Activated CD4-positive, alpha-beta T cell treated with anti-CD3 and anti-CD28 coated beads, Interleukin-2, amount 10 ng/mL, durations not matched to agents 7 days and 5 days (primary cell): ENCODE measurements around the gene GALNT12. TPM values are rescaled to one million over a fixed set of nuclear protein-coding genes. Genes with fewer than 3 reads are reported as not detected.

Source experiments
- CTCF ChIA-PET: fragments of 350-600 bp; sonication (Branson Sonifier 250); formaldehyde crosslinking; loops from one replicate; lab custom pipeline; 2021; ENCODE audit warnings: antibody characterized with exemption; lab: Charles Lee
- POLR2A ChIA-PET: fragments of 350-600 bp; sonication (Branson Sonifier 250); formaldehyde crosslinking; loops from one replicate; lab custom pipeline; 2021; ENCODE audit warnings: antibody characterized with exemption; lab: Charles Lee
- DNase-seq: peaks from one replicate; pipeline ENCODE4 v3.0.0-alpha.2; 2020
- H3K27ac Mint-ChIP-seq: one replicate; pipeline ENCODE4 v1.8.0; 2021; ENCODE audit warnings: mild to moderate bottlenecking, moderate library complexity, mixed read lengths
- H3K27me3 Mint-ChIP-seq: one replicate; pipeline ENCODE4 v1.8.0; 2021; ENCODE audit warnings: mixed read lengths
- H3K36me3 Mint-ChIP-seq: one replicate; pipeline ENCODE4 v1.8.0; 2021; ENCODE audit warnings: low read depth, mixed read lengths
- H3K4me1 Mint-ChIP-seq: one replicate; pipeline ENCODE4 v1.8.0; 2021; ENCODE audit warnings: mixed read lengths
- H3K4me3 Mint-ChIP-seq: one replicate; pipeline ENCODE4 v1.8.0; 2021; ENCODE audit warnings: mild to moderate bottlenecking, moderate library complexity, mixed read lengths
- H3K9me3 Mint-ChIP-seq: one replicate; pipeline ENCODE4 v1.8.0; 2021; ENCODE audit warnings: mixed read lengths
- total RNA-seq, 2 experiments: library from RNA; stranded (reverse); gene quantifications; one replicate each; pipeline ENCODE4 v1.2.3, GENCODE V29; 2021

The GALNT12 gene
- total RNA-seq, 2 experiments from 2014 or later: 9.7 to 10.1 TPM

DNA sequence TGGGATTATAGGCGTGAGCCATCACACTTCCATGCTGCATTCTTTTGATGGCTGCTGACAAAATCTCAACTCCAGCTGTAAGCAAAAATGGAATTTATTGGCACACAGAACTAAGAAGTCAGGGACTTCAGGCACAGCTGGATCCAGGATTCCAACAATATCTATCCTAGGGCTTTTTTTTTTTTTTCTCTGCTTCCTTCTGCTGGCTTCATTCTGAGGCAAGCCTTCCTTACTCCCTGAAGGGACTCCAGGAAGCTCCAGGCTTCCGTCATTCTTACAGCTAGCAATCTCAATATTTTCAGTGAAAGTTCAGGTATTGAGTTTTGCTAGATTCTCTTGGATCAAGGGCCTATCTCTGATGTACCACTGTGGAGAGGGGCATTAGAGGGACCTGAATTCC is 66.1 kb downstream of the GALNT12 start:
- Mint-ChIP-seq H3K4me1 (no peaks in the 10 kb centered on the region), H3K27ac (no peak overlapping the region), H3K36me3 (no peaks in the 10 kb centered on the region), H3K9me3 (no peaks in the 10 kb centered on the region), H3K27me3 (no peaks in the 10 kb centered on the region), H3K4me3 (no peak overlapping the region)
- no peak for DNase-seq
- CTCF ChIA-PET: interaction anchor here (1.1 kb wide), 1 partner anchor 125 kb away, joined by 3 read pairs; no protein-coding TSS in a partner anchor
- POLR2A ChIA-PET: interaction anchor here (0.7 kb wide), 1 partner anchor 1294 kb away, joined by 3 read pairs; no protein-coding TSS in a partner anchor

DNA sequence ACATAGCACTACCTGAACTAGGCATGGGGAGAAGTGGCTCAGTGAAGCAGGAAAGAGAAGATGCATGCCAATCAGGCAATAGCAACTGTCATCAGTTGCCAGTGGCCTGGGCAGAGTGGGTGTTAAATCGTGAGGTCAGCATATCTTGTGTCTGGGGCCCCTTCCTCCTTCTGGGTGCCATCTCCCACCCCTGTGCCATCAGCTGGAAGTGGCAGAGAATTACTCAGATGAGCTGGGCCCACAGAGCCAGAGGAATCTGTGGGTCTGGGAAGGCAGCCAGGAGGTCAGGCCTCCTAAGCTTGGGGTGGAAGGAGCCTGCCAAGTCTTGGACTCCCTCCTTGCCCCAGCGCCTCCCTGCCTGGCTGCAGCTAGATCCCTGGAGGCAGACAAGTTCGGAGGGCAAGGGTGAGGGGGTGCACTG is 66.5 kb downstream of the GALNT12 start:
- Mint-ChIP-seq H3K4me1 (no peaks in the 10 kb centered on the region), H3K4me3 (no peak overlapping the region), H3K36me3 (no peaks in the 10 kb centered on the region), H3K9me3 (no peaks in the 10 kb centered on the region), H3K27ac (no peak overlapping the region), H3K27me3 (no peaks in the 10 kb centered on the region)
- ChIA-PET POLR2A (interaction anchor here (0.7 kb wide), 1 partner anchor 1294 kb away, joined by 3 read pairs; no protein-coding TSS in a partner anchor), CTCF (interaction anchor here (1.1 kb wide), 1 partner anchor 124 kb away, joined by 3 read pairs; no protein-coding TSS in a partner anchor)
- DNase-seq: no peak

DNA sequence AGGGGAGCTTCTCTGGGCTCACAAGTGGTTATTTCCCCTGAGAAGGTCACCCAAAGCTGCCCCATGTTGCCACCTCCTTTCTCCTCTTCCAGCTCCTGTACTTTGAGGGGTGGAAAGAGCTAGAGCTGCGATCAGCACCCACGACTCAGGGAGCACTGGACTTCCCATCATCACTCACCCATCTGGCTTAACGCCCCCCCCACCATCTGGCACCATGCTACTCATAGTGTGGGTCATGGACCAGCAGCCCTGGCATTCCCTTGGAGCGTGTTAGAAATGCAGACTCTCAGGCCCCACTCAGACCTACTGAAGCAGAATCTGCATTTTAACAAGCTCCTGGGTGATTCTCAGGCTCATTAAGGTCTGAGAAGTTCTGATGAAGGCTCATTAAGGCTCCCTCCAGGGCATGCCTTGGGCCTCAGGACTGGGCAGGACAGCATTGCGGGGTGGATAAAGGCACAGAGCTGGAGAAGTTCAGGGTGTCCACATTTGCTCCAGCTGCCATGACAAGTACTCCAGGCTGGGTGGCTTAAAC is 67.3 kb downstream of the GALNT12 start:
- ChIA-PET POLR2A (no interaction called here), CTCF (no interaction called here)
- Mint-ChIP-seq H3K36me3 (no peaks in the 10 kb centered on the region), H3K27me3 (no peaks in the 10 kb centered on the region), H3K9me3 (no peaks in the 10 kb centered on the region), H3K4me1 (no peaks in the 10 kb centered on the region), H3K27ac (no peak overlapping the region), H3K4me3 (no peak overlapping the region)
- no peak for DNase-seq

DNA sequence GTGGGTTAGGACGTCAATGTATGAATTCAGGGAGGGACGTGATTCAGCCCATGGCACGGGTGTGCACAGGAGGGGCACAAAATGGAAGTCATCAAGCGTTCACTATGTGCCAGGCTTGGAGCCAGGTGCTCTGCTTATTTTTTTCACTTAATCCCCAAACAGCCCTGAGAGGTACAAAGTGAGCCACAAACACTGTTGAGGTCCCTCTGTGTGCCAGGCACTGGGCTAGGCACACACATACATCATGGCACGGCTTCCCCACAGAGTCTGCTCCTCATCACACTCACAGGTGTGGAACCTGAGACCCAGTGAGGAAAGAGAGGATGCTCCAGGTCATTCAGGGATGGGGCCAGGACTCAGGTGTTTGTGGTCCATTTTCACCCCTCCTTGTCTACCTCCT is 68.1 kb downstream of the GALNT12 start:
- Mint-ChIP-seq H3K27me3 (no peaks in the 10 kb centered on the region), H3K4me1 (no peaks in the 10 kb centered on the region), H3K9me3 (no peaks in the 10 kb centered on the region), H3K27ac (no peak overlapping the region), H3K4me3 (no peak overlapping the region), H3K36me3 (no peaks in the 10 kb centered on the region)
- DNase-seq: no peak
- ChIA-PET POLR2A (no interaction called here), CTCF (no interaction called here)

DNA sequence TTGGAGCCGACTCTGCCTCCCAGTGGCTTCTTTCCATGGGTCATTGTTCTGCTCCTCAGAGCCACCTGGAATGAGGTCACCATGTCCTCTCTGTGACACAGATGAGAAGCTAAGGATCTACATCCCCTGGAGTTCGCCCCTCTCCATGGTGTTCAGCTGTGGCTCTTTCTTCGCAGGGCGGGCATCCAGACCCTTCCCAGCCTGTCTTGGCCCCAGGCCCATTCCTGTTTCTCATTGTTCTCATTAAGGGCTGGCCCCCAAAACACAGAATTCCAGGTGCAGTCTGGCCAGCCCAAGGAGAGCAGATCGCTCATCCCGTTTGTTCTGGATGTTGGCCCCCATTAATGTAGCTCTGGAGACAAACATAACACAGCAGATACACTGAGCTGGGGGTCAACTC is 69.8 kb downstream of the GALNT12 start:
- H3K4me1 Mint-ChIP-seq: no peaks in the 10 kb centered on the region
- ChIA-PET CTCF (interaction anchor here (1.5 kb wide), 1 partner anchor 15 kb away, joined by 3 read pairs; no protein-coding TSS in a partner anchor), POLR2A (no interaction called here)
- H3K9me3 Mint-ChIP-seq: no peaks in the 10 kb centered on the region
- no peak overlapping the region for H3K27ac Mint-ChIP-seq
- no peak for DNase-seq
- no peak overlapping the region for H3K4me3 Mint-ChIP-seq
- H3K27me3 Mint-ChIP-seq: peaks cover 4% of the 10 kb centered on the region
- H3K36me3 Mint-ChIP-seq: no peaks in the 10 kb centered on the region

DNA sequence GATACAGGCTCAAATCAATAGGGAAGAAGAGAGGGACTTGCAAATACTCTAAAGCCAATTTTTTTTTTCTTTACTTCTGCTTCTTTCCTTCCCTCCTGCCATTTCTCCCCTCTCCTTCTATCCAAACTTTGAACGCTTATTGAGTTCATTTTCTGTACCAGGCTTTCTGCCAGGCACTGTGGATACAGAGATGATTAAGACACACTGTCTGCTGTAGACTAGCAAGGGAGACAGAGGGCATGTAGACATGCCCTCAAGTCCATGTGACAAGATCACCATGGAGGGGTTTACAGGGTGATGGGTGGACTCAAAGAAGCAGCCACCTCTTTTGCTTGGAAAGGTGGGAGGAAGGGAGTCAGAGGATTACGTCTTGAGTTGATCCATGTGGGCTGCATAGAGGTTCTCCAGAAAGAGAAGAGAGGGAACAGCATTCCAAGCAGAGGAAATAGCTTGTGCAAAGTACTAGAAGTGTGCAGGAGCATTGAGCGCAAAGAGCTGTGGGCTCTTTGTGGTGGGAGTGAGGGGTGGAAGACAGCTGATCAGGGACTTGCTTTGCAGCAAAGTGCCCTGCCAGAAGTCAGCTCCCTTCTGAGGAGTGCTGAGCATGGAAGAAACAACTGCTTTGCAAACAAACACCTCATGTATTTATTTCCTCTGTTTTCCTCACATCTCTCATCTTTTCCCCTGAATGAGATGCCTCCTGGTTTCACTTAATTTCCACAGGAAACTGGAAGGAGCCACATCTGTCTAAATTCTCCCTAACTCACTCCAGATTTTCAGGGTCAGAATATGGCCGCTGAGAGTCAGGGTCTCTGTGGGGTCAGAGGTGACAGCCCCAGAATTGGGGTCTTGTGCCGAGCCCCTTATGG is 71.9 kb downstream of the GALNT12 start:
- no peaks in the 10 kb centered on the region for H3K4me1 Mint-ChIP-seq
- POLR2A ChIA-PET: no interaction called here
- no peaks in the 10 kb centered on the region for H3K9me3 Mint-ChIP-seq
- DNase-seq: no peak
- CTCF ChIA-PET: no interaction called here
- peaks cover 13% of the 10 kb centered on the region for H3K27me3 Mint-ChIP-seq
- no peak overlapping the region for H3K4me3 Mint-ChIP-seq
- no peaks in the 10 kb centered on the region for H3K36me3 Mint-ChIP-seq
- H3K27ac Mint-ChIP-seq: no peak overlapping the region

DNA sequence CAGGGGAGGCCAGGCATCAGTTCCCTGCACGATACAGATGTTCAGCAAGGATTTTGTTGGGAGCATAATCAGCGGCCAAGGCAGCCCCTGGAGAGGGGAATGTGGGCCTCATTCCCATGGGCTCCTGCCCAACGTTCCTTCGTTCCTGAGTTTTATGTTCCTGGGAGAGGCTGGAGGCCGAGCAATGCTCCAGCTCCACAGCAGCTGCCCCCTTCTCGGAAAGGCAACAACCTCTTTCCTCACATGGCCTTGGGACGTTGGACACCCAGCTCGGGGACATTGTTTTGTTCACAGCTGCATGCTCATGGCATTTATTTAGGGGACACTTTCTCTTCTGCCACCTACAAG is 72.5 kb downstream of the GALNT12 start:
- H3K27ac Mint-ChIP-seq: no peak overlapping the region
- no peaks in the 10 kb centered on the region for H3K9me3 Mint-ChIP-seq
- no peaks in the 10 kb centered on the region for H3K4me1 Mint-ChIP-seq
- no peak for DNase-seq
- CTCF ChIA-PET: no interaction called here
- no peaks in the 10 kb centered on the region for H3K36me3 Mint-ChIP-seq
- H3K4me3 Mint-ChIP-seq: no peak overlapping the region
- H3K27me3 Mint-ChIP-seq: peaks cover 17% of the 10 kb centered on the region
- POLR2A ChIA-PET: no interaction called here

DNA sequence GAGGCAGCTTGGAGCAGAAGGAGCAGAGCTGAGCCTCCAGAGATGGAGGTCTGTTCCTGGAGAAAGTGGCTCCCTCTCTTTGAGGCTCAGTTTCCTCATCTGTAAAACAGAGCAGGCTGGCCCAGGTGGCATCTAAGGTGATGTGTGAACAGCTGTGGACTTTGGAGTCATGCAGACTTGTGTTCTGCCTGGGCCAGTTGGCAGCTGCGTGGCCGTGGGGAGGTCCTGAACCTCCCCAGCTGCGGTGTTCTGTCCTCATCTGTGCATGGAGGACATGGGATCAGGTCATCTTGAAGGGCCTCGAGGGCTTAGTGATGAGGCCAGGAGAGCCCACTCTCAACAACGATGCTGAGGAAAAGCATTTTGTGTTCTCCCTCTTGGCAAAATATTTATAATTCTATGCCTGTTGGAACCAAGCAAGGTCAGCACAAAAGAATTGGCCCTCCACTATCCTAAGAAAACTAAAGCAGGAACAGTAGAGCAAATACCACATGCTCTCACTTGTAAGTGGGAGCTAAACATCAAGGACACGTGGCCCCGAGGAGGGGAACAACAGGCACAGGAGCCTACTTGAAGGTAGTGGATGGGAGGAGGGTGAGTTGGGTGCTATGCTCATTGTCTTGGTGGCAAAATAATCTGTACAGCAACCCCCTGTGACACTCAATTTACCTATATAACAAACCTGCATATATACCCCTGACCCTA is 73.0 kb downstream of the GALNT12 start:
- no peaks in the 10 kb centered on the region for H3K36me3 Mint-ChIP-seq
- no peak overlapping the region for H3K4me3 Mint-ChIP-seq
- CTCF ChIA-PET: no interaction called here
- H3K27me3 Mint-ChIP-seq: peaks cover 20% of the 10 kb centered on the region
- POLR2A ChIA-PET: no interaction called here
- H3K9me3 Mint-ChIP-seq: no peaks in the 10 kb centered on the region
- H3K27ac Mint-ChIP-seq: no peak overlapping the region
- no peak for DNase-seq
- H3K4me1 Mint-ChIP-seq: no peaks in the 10 kb centered on the region

DNA sequence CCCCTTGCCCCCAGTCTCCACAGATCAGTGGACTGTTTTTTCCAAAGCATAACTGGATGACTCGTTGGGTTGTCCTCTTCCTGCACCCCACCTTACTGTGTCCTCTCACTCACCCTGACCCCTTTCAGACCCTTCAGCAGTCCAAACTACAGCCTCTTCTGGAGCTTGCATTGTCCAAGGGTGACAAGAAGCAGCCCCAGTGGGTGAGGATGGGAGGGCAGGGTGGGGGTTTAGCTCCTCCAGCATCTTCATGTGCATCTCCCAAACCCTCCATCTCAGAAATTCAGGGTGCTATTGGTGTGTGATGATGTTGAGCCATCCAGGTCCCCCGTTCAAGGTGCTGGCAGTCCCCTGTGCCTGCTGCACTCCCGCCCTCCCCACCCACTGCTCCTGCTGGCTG is 73.9 kb downstream of the GALNT12 start:
- CTCF ChIA-PET: no interaction called here
- H3K27ac Mint-ChIP-seq: no peak overlapping the region
- H3K9me3 Mint-ChIP-seq: no peaks in the 10 kb centered on the region
- H3K36me3 Mint-ChIP-seq: no peaks in the 10 kb centered on the region
- H3K4me1 Mint-ChIP-seq: no peaks in the 10 kb centered on the region
- H3K4me3 Mint-ChIP-seq: no peak overlapping the region
- peaks cover 21% of the 10 kb centered on the region for H3K27me3 Mint-ChIP-seq
- no peak for DNase-seq
- POLR2A ChIA-PET: no interaction called here

DNA sequence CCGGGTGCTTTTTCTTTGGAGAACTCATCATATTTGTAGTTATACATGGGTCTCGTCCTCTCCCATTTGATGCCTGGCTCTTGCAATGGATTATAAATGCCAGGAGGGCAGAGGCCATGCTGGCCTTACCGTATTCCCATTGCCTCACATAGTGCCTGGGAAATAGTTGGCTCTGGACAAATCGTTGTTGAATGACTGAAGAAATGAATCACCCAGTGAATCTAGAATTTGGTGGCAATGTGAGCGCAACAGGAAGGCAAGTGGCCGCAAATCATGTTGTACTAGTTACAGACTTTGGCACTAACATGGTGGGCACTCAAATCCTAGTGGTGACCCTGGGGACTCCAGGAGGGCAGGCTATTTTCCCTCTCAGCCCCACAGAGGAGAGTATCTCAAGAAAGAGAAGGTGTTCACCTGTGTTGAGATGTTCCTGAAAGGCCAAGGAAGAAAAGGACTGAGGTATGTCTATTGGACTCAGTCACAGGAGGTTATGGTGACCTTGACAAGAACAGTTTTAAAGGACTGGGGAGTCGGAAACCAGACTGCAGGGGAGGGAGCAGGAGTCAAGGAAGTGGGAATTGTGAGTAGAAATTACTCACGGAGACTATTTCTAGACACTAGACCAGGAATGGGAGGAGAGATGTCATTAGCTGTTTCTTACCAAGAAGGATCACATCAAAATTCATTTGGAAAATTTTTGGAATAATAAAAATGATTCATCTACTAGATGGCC is 74.5 kb downstream of the GALNT12 start:
- DNase-seq: no peak
- H3K4me3 Mint-ChIP-seq: no peak overlapping the region
- no peaks in the 10 kb centered on the region for H3K36me3 Mint-ChIP-seq
- POLR2A ChIA-PET: no interaction called here
- no peaks in the 10 kb centered on the region for H3K4me1 Mint-ChIP-seq
- no peaks in the 10 kb centered on the region for H3K9me3 Mint-ChIP-seq
- no peak overlapping the region for H3K27ac Mint-ChIP-seq
- peaks cover 27% of the 10 kb centered on the region for H3K27me3 Mint-ChIP-seq
- CTCF ChIA-PET: no interaction called here

DNA sequence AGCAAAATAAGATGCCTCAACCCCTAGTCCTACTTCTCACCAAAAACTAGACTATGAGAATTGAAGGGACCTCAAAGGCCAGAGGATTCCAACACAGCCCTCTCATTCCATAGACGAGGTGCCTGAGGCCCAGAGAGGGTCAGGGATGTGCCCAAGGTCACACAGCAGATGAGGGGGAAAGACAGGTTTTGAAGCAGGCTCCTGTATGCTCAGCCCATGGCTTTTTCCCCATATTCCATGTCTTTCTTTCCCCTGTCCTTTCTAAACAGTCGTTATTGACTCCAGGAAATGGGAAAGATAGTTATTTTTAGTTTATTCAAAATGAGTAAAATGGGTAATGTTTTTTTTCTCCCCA is 75.1 kb downstream of the GALNT12 start:
- Mint-ChIP-seq H3K27me3 (peaks cover 29% of the 10 kb centered on the region), H3K4me3 (no peak overlapping the region), H3K9me3 (no peaks in the 10 kb centered on the region), H3K4me1 (no peaks in the 10 kb centered on the region), H3K36me3 (no peaks in the 10 kb centered on the region), H3K27ac (no peak overlapping the region)
- no peak for DNase-seq
- CTCF ChIA-PET: no interaction called here
- POLR2A ChIA-PET: no interaction called here

DNA sequence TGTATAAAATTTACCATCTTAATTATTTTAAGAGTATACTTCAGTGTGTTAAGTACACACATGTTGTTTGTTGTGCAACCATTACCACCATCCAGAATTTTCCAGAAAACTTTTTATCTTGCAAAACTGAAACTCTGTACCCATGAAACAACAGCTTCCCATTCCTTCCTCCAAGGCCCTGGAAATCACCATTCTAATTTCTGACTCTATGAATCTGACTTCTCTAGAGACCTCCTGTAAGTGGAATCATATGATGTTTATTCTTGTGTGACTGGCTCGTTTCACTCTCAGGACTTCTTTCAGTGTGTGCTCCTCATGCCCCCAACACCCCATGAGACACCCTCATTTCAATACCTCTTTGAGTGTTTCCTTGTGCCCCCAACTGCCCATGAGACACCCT is 75.8 kb downstream of the GALNT12 start:
- no peaks in the 10 kb centered on the region for H3K4me1 Mint-ChIP-seq
- H3K36me3 Mint-ChIP-seq: no peaks in the 10 kb centered on the region
- H3K27ac Mint-ChIP-seq: no peak overlapping the region
- H3K27me3 Mint-ChIP-seq: peaks cover 31% of the 10 kb centered on the region
- H3K9me3 Mint-ChIP-seq: no peaks in the 10 kb centered on the region
- no peak for DNase-seq
- CTCF ChIA-PET: no interaction called here
- POLR2A ChIA-PET: no interaction called here
- H3K4me3 Mint-ChIP-seq: no peak overlapping the region

DNA sequence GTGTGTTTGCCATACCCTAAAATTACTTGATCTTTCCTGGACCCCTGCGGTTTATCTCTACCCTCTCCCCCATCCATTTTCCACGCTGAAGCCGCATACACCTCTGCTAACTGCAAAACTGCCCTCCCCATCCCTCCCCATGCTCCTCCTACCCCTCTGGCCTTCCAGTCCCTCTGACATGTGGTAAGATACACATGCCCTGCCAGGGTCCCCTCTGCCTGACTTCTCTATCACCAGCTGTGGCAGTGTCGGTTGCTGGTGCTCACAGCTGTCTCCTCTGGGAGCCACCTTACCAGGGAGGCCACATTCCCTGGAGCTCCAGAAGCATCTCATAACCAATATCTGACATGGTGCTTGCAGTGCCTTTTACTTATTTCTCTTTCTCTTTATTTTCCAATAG is 77.4 kb downstream of the GALNT12 start:
- H3K4me1 Mint-ChIP-seq: no peaks in the 10 kb centered on the region
- H3K27me3 Mint-ChIP-seq: peaks cover 34% of the 10 kb centered on the region
- DNase-seq: no peak
- no peak overlapping the region for H3K27ac Mint-ChIP-seq
- CTCF ChIA-PET: no interaction called here
- no peaks in the 10 kb centered on the region for H3K9me3 Mint-ChIP-seq
- no peak overlapping the region for H3K4me3 Mint-ChIP-seq
- POLR2A ChIA-PET: no interaction called here
- no peaks in the 10 kb centered on the region for H3K36me3 Mint-ChIP-seq
